HEK293 (cell line): ENCODE measurements around the gene CTIF.

Experiments used
- CTCF ChIA-PET: fragments of 350-600 bp; formaldehyde crosslinking; extraction: SDS; loops from one replicate; lab custom pipeline; 2021; ENCODE audit warnings: antibody characterized with exemption; lab: Yijun Ruan, JAX
- POLR2A ChIA-PET: fragments of 300-600 bp; formaldehyde crosslinking; extraction: SDS; loops from one replicate; lab custom pipeline; 2020; ENCODE audit warnings: antibody characterized with exemption, inconsistent platforms; lab: Yijun Ruan, JAX
- H3K27ac ChIP-seq: fragments of 200-500 bp; sonication (Bioruptor generic); 2 replicates; pipeline ENCODE4 v1.5.1; 2014; ENCODE audit warnings: low read depth, low read length, control low read depth, inconsistent platforms; ENCODE audit errors: extremely low read depth
- H3K36me3 ChIP-seq, 2 experiments: fragments of 200-500 bp in 1 of 2; sonication (Bioruptor generic) in 1 of 2; 1 replicate in 1 of 2; 2 replicates in 1 of 2; pipeline ENCODE4 v1.5.1; 2014 to 2017; ENCODE audit warnings: inconsistent platforms in 2 of 2, low read length in 2 of 2; ENCODE audit not compliant: control insufficient read depth in 2 of 2, insufficient read depth in 1 of 2
- H3K4me1 ChIP-seq: fragments of 200-500 bp; sonication (Bioruptor generic); 2 replicates; pipeline ENCODE4 v1.5.1; 2014; ENCODE audit warnings: mild to moderate bottlenecking, low read length, inconsistent platforms; ENCODE audit not compliant: control insufficient read depth, insufficient read depth
- H3K4me3 ChIP-seq: 2 replicates; pipeline ENCODE4 v1.5.1; 2011; ENCODE audit warnings: low read depth, mild to moderate bottlenecking, control low read depth, low read length, moderate library complexity
- H3K9me3 ChIP-seq: fragments of 200-500 bp; sonication (Bioruptor generic); 2 replicates; pipeline ENCODE4 v1.5.1; 2014; ENCODE audit warnings: low read depth, low read length, inconsistent platforms; ENCODE audit not compliant: control insufficient read depth, insufficient read depth
- EGR2 ChIP-seq: fragments of 450-650 bp; formaldehyde crosslinking; IDR thresholded peaks from 2 replicates; pipeline ENCODE4 v1.5.1; 2016; ENCODE audit warnings: low read depth, missing biosample characterization, missing genetic modification characterization
- FEZF1 ChIP-seq: fragments of 450-650 bp; formaldehyde crosslinking; IDR thresholded peaks from 2 replicates; pipeline ENCODE4 v1.5.1; 2016; ENCODE audit warnings: missing biosample characterization, missing genetic modification characterization
- IKZF3 ChIP-seq: fragments of 450-650 bp; IDR thresholded peaks from 2 replicates; pipeline ENCODE4 v1.5.0; 2018; ENCODE audit warnings: missing biosample characterization, mild to moderate bottlenecking, missing genetic modification characterization, moderate library complexity
- ZBTB21 ChIP-seq: fragments of 450-650 bp; formaldehyde crosslinking; IDR thresholded peaks from 2 replicates; pipeline ENCODE4 v1.5.1; 2017; ENCODE audit warnings: missing biosample characterization, missing genetic modification characterization
- ZFHX2 ChIP-seq: fragments of 450-650 bp; formaldehyde crosslinking; conservative IDR thresholded peaks from 2 replicates; pipeline ENCODE4 v1.5.1; 2016; ENCODE audit warnings: missing biosample characterization, missing genetic modification characterization
- ZIC2 ChIP-seq: fragments of 450-650 bp; formaldehyde crosslinking; IDR thresholded peaks from 2 replicates; pipeline ENCODE4 v1.5.1; 2016; ENCODE audit warnings: missing biosample characterization, missing genetic modification characterization
- ZNF146 ChIP-seq: fragments of 450-650 bp; formaldehyde crosslinking; IDR thresholded peaks from 2 replicates; pipeline ENCODE4 v1.5.1; 2016; ENCODE audit warnings: missing biosample characterization, missing genetic modification characterization
- ZNF174 ChIP-seq: fragments of 450-650 bp; formaldehyde crosslinking; IDR thresholded peaks from 2 replicates; pipeline ENCODE4 v1.5.0; 2017; ENCODE audit warnings: missing biosample characterization, mild to moderate bottlenecking, missing genetic modification characterization
- ZNF221 ChIP-seq: fragments of 450-650 bp; formaldehyde crosslinking; IDR thresholded peaks from 2 replicates; pipeline ENCODE4 v1.5.1; 2017; ENCODE audit warnings: missing biosample characterization, missing genetic modification characterization, borderline replicate concordance
- ZNF473 ChIP-seq: fragments of 450-650 bp; formaldehyde crosslinking; IDR thresholded peaks from 2 replicates; pipeline ENCODE4 v1.5.1; 2017; ENCODE audit warnings: missing biosample characterization, missing genetic modification characterization
- ZNF510 ChIP-seq: fragments of 450-650 bp; formaldehyde crosslinking; IDR thresholded peaks from 2 replicates; pipeline ENCODE4 v1.5.1; 2018; ENCODE audit warnings: mild to moderate bottlenecking, missing genetic modification characterization, missing biosample characterization; ENCODE audit not compliant: insufficient replicate concordance
- ZNF521 ChIP-seq: fragments of 450-650 bp; formaldehyde crosslinking; IDR thresholded peaks from 2 replicates; pipeline ENCODE4 v1.5.1; 2017; ENCODE audit warnings: missing biosample characterization, mild to moderate bottlenecking, missing genetic modification characterization
- ZNF830 ChIP-seq: fragments of 450-650 bp; IDR thresholded peaks from 2 replicates; pipeline ENCODE4 v1.5.0; 2018; ENCODE audit warnings: missing biosample characterization, missing genetic modification characterization, low read depth, mild to moderate bottlenecking, moderate library complexity
- ZSCAN30 ChIP-seq: fragments of 450-650 bp; IDR thresholded peaks from 2 replicates; pipeline ENCODE4 v1.5.1; 2018; ENCODE audit warnings: missing biosample characterization, mild to moderate bottlenecking, missing genetic modification characterization, moderate library complexity
- TF ChIP-seq, protein P1 (sequence below): fragments of 450-650 bp; formaldehyde crosslinking; IDR thresholded peaks from 2 replicates; pipeline ENCODE4 v1.5.0; 2017; ENCODE audit warnings: missing biosample characterization, missing genetic modification characterization, borderline replicate concordance
- TF ChIP-seq, protein P2 (sequence below): fragments of 450-650 bp; formaldehyde crosslinking; conservative IDR thresholded peaks from 2 replicates; pipeline ENCODE4 v1.5.1; 2016; ENCODE audit warnings: low read depth, missing biosample characterization, missing genetic modification characterization
- TF ChIP-seq, protein P3 (sequence below): fragments of 450-650 bp; formaldehyde crosslinking; IDR thresholded peaks from 2 replicates; pipeline ENCODE4 v1.5.1; 2016; ENCODE audit warnings: missing biosample characterization, missing genetic modification characterization, low read depth
- TF ChIP-seq, protein P4 (sequence below): fragments of 450-650 bp; formaldehyde crosslinking; IDR thresholded peaks from 2 replicates; pipeline ENCODE4 v1.5.1; 2017; ENCODE audit warnings: missing biosample characterization, missing genetic modification characterization
- TF ChIP-seq, protein P5 (sequence below): fragments of 450-650 bp; formaldehyde crosslinking; IDR thresholded peaks from 2 replicates; pipeline ENCODE4 v1.5.1; 2016; ENCODE audit warnings: missing biosample characterization, missing genetic modification characterization
- TF ChIP-seq, protein P6 (sequence below): fragments of 450-650 bp; formaldehyde crosslinking; IDR thresholded peaks from 2 replicates; pipeline ENCODE4 v1.5.1; 2016; ENCODE audit warnings: missing biosample characterization, missing genetic modification characterization

Gene CTIF

DNA sequence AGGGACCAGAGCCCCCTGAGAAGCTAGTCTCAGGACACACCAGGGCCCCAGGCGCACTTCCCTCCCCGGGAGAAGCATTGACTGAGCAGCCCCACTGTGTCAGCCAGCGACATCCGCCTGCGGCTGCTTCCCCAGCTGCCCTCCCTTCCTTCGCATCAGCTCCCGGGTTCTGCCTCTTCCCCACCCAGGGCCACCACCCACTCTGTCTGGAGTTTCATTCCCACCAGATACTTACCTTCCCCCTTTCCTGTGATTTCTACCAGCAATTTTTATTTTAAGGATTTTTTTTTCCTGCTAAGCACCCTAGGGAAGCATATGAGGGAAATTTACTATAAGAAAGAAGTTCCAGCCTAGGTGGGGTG lies 312.7 kb downstream of the CTIF start (continued):
- TF ChIP-seq, protein P1, sequence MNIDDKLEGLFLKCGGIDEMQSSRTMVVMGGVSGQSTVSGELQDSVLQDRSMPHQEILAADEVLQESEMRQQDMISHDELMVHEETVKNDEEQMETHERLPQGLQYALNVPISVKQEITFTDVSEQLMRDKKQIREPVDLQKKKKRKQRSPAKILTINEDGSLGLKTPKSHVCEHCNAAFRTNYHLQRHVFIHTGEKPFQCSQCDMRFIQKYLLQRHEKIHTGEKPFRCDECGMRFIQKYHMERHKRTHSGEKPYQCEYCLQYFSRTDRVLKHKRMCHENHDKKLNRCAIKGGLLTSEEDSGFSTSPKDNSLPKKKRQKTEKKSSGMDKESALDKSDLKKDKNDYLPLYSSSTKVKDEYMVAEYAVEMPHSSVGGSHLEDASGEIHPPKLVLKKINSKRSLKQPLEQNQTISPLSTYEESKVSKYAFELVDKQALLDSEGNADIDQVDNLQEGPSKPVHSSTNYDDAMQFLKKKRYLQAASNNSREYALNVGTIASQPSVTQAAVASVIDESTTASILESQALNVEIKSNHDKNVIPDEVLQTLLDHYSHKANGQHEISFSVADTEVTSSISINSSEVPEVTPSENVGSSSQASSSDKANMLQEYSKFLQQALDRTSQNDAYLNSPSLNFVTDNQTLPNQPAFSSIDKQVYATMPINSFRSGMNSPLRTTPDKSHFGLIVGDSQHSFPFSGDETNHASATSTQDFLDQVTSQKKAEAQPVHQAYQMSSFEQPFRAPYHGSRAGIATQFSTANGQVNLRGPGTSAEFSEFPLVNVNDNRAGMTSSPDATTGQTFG (tag by site-specific recombination), result no peak
- TF ChIP-seq, protein P2, sequence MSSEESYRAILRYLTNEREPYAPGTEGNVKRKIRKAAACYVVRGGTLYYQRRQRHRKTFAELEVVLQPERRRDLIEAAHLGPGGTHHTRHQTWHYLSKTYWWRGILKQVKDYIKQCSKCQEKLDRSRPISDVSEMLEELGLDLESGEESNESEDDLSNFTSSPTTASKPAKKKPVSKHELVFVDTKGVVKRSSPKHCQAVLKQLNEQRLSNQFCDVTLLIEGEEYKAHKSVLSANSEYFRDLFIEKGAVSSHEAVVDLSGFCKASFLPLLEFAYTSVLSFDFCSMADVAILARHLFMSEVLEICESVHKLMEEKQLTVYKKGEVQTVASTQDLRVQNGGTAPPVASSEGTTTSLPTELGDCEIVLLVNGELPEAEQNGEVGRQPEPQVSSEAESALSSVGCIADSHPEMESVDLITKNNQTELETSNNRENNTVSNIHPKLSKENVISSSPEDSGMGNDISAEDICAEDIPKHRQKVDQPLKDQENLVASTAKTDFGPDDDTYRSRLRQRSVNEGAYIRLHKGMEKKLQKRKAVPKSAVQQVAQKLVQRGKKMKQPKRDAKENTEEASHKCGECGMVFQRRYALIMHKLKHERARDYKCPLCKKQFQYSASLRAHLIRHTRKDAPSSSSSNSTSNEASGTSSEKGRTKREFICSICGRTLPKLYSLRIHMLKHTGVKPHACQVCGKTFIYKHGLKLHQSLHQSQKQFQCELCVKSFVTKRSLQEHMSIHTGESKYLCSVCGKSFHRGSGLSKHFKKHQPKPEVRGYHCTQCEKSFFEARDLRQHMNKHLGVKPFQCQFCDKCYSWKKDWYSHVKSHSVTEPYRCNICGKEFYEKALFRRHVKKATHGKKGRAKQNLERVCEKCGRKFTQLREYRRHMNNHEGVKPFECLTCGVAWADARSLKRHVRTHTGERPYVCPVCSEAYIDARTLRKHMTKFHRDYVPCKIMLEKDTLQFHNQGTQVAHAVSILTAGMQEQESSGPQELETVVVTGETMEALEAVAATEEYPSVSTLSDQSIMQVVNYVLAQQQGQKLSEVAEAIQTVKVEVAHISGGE, result no peak
- TF ChIP-seq ZNF221 (tag by site-specific recombination) (no peak), ZIC2 (peak; percentile 89), ZFHX2 (tag by site-specific recombination) (peak; percentile 90), IKZF3 (tag by site-specific recombination) (no peak), ZNF521 (tag by site-specific recombination) (no peak), EGR2 (tag by site-specific recombination) (peak; percentile 90), ZBTB21 (no peak), FEZF1 (tag by site-specific recombination) (no peak)
- TF ChIP-seq, protein P3, sequence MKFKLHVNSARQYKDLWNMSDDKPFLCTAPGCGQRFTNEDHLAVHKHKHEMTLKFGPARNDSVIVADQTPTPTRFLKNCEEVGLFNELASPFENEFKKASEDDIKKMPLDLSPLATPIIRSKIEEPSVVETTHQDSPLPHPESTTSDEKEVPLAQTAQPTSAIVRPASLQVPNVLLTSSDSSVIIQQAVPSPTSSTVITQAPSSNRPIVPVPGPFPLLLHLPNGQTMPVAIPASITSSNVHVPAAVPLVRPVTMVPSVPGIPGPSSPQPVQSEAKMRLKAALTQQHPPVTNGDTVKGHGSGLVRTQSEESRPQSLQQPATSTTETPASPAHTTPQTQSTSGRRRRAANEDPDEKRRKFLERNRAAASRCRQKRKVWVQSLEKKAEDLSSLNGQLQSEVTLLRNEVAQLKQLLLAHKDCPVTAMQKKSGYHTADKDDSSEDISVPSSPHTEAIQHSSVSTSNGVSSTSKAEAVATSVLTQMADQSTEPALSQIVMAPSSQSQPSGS, result no peak
- TF ChIP-seq, protein P4, sequence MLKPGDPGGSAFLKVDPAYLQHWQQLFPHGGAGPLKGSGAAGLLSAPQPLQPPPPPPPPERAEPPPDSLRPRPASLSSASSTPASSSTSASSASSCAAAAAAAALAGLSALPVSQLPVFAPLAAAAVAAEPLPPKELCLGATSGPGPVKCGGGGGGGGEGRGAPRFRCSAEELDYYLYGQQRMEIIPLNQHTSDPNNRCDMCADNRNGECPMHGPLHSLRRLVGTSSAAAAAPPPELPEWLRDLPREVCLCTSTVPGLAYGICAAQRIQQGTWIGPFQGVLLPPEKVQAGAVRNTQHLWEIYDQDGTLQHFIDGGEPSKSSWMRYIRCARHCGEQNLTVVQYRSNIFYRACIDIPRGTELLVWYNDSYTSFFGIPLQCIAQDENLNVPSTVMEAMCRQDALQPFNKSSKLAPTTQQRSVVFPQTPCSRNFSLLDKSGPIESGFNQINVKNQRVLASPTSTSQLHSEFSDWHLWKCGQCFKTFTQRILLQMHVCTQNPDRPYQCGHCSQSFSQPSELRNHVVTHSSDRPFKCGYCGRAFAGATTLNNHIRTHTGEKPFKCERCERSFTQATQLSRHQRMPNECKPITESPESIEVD, result no peak

DNA sequence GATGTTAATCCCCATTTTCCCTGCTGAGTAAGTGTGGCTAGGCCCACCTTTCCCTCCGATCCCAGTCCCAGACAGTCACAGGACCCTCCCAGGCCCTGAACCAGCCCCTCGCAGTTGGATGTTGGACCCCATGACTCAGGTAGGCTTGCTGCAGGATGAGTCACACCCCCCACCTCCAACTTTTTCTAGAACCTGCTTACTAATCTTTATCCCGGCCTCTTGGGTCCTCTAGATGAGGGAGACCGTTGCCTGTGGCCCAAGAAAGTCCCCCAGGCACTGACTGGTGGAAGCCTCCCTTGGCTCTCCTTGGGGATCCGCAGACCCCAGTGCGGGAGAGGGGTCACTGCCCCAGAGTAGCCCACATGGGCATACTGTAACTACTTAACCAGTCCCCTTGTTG lies 313.5 kb downstream of the CTIF start:
- H3K4me3 ChIP-seq, result no peak overlapping the region
- no peaks in the 10 kb centered on the region for H3K9me3 ChIP-seq
- H3K4me1 ChIP-seq, result peaks cover 4% of the 10 kb centered on the region; the same call in 1 of the 2 replicates
- ChIA-PET POLR2A (interaction anchor here (0.7 to 0.8 kb wide), 2 partner anchors 18 to 206 kb away, joined by 3 read pairs; no protein-coding TSS in a partner anchor), CTCF (no interaction called here)
- H3K36me3 ChIP-seq, result no peaks in the 10 kb centered on the region; a peak in 1 of 3 replicates
- no peak overlapping the region for H3K27ac ChIP-seq
- TF ChIP-seq, protein P5, sequence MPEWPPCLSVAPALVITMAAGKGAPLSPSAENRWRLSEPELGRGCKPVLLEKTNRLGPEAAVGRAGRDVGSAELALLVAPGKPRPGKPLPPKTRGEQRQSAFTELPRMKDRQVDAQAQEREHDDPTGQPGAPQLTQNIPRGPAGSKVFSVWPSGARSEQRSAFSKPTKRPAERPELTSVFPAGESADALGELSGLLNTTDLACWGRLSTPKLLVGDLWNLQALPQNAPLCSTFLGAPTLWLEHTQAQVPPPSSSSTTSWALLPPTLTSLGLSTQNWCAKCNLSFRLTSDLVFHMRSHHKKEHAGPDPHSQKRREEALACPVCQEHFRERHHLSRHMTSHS, result no peak
- TF ChIP-seq ZNF146 (tag by site-specific recombination), result no peak
- TF ChIP-seq ZSCAN30 (tag by site-specific recombination), result no peak
- TF ChIP-seq ZNF510, result no peak
- TF ChIP-seq ZNF473, result no peak
- TF ChIP-seq, protein P6, sequence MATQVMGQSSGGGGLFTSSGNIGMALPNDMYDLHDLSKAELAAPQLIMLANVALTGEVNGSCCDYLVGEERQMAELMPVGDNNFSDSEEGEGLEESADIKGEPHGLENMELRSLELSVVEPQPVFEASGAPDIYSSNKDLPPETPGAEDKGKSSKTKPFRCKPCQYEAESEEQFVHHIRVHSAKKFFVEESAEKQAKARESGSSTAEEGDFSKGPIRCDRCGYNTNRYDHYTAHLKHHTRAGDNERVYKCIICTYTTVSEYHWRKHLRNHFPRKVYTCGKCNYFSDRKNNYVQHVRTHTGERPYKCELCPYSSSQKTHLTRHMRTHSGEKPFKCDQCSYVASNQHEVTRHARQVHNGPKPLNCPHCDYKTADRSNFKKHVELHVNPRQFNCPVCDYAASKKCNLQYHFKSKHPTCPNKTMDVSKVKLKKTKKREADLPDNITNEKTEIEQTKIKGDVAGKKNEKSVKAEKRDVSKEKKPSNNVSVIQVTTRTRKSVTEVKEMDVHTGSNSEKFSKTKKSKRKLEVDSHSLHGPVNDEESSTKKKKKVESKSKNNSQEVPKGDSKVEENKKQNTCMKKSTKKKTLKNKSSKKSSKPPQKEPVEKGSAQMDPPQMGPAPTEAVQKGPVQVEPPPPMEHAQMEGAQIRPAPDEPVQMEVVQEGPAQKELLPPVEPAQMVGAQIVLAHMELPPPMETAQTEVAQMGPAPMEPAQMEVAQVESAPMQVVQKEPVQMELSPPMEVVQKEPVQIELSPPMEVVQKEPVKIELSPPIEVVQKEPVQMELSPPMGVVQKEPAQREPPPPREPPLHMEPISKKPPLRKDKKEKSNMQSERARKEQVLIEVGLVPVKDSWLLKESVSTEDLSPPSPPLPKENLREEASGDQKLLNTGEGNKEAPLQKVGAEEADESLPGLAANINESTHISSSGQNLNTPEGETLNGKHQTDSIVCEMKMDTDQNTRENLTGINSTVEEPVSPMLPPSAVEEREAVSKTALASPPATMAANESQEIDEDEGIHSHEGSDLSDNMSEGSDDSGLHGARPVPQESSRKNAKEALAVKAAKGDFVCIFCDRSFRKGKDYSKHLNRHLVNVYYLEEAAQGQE (tag by site-specific recombination), result no peak
- no peak for TF ChIP-seq ZNF830 (tag by site-specific recombination)
- TF ChIP-seq EGR2 (tag by site-specific recombination), result no peak
- no peak for TF ChIP-seq ZNF174 (tag by site-specific recombination)
